Adrenal gland (tissue), 12 donors: ENCODE measurements around the gene NOSIP. TPM values are rescaled to one million over a fixed set of nuclear protein-coding genes. Genes with fewer than 3 reads are reported as not detected.

Source experiments
- DNase-seq, 7 donors: peaks; one replicate each; pipeline ENCODE4 v3.0.0-alpha.2; 2019 to 2020
- H3K27ac ChIP-seq, 5 donors: fragments of 200-600 bp; sonication (generic) in 4 of 5; 1 replicate in 3 of 5; 2 replicates in 2 of 5; pipeline versions ENCODE4 v1.5.1 to v1.8.0; 2016 to 2020; ENCODE audit warnings: mild to moderate bottlenecking in 1 of 5
- H3K27me3 ChIP-seq: fragments of 200-600 bp; 2 replicates; pipeline ENCODE4 v1.8.0; 2021
- H3K36me3 ChIP-seq, 2 donors: fragments of 200-600 bp; replicated peaks in 1 of 2; 1 replicate in 1 of 2; 2 replicates in 1 of 2; pipeline versions ENCODE4 v1.5.1 to v1.8.0; 2018 to 2022
- H3K4me1 ChIP-seq, 2 donors: fragments of 200-600 bp; replicated peaks in 1 of 2; 1 replicate in 1 of 2; 2 replicates in 1 of 2; pipeline versions ENCODE4 v1.5.1 to v1.8.0; 2018 to 2021
- H3K4me3 ChIP-seq, 4 donors: fragments of 200-600 bp; sonication (generic) in 3 of 4; one replicate each; pipeline ENCODE4 v1.5.1; 2016 to 2018
- H3K9me3 ChIP-seq, 3 donors: fragments of 200-600 bp; sonication (generic) in 1 of 3; replicated peaks in 1 of 3; 1 replicate in 2 of 3; 2 replicates in 1 of 3; pipeline versions ENCODE4 v1.5.1 to v1.8.0; 2016 to 2021
- CTCF ChIP-seq, 6 experiments: fragments of 450-650 bp in 4 of 6; fragments of 200-600 bp in 2 of 6; sonication (generic) in 1 of 6; IDR thresholded peaks; 1 replicate in 5 of 6; 2 replicates in 1 of 6; pipeline versions ENCODE4 v1.5.1 to v1.8.0; 2016 to 2021; ENCODE audit warnings: antibody characterized with exemption in 6 of 6, mild to moderate bottlenecking in 2 of 6, moderate library complexity in 1 of 6
- POLR2A ChIP-seq, 2 donors: fragments of 450-650 bp; IDR thresholded peaks; one replicate each; pipeline ENCODE4 v1.6.1; 2017; ENCODE audit warnings: antibody characterized with exemption in 2 of 2, mild to moderate bottlenecking in 2 of 2, moderate library complexity in 1 of 2
- WGBS, 4 donors: extraction: QIAGEN DNeasy Blood & Tissue Kit in 2 of 4; methylation state at CpG; one replicate each; pipeline versions ENCODE4 v1.1.5 to v1.1.7; 2013 to 2017; 5-methylcytosine and 5-hydroxymethylcytosine counted together
- intact Hi-C, 2 donors: fragments of 100-400 bp; cut with DNase I; formaldehyde crosslinking; loops; one replicate each; pipeline versions ENCODE4 v1.14.1 to v1.15.0; 2022 to 2023
- polyA plus RNA-seq, 3 donors: library from polyadenylated mRNA; stranded (reverse); fragments of 200-250 nt in 2 of 3; fragments of 350-450 nt in 1 of 3; fragmentation: Illumina TruSeq in 1 of 3; extraction: RNeasy Lipid Tissue Mini Kit (QIAGEN cat#74804) in 1 of 3; gene quantifications; one replicate each; pipeline ENCODE4 v1.2.3, GENCODE V29; 2013 to 2014
- total RNA-seq, 9 donors: library from RNA; depleted of rRNA in 4 of 9; stranded (reverse); fragments of >200 nt in 4 of 9; fragments of 120-200 nt in 1 of 9; fragmentation: NEBNext Ultra II Directional in 1 of 9; extraction: Animal tissue kit (Norgen Biotek cat#: 25700) in 1 of 9; gene quantifications; one replicate each; pipeline versions ENCODE4 v1.1.0 to v1.2.4, GENCODE V29; 2013 to 2023
- donor health status: healthy with polysubstance abuse.
- donor health status: Bipolar disorder and iron deficiency.
- donor health status: DM: yes; HTN: yes; CAD: no.
- donor health status: DM: no; HTN: no; CAD: no.
- donor health status: DM: no; HTN: no; CAD: no.
- donor health status: DM: yes; HTN: yes; CAD: no.

NOSIP gene
- total and polyA plus RNA-seq, 12 donors: 35.0 to 159 (median 64.2) TPM

GRCh38 chr19:49530708-49531107, 49.6 kb downstream of the NOSIP start:
- H3K9me3 ChIP-seq: no peaks in the 10 kb centered on the region
- TF ChIP-seq POLR2A (IDR thresholded peaks at IDR 0.05) (no peak), CTCF (IDR thresholded peaks at IDR 0.05) (no peak)
- H3K36me3 ChIP-seq: no peaks in the 10 kb centered on the region
- H3K27ac ChIP-seq: no peak overlapping the region
- peaks cover 19 to 20% of the 10 kb centered on the region in 2 donors for H3K4me1 ChIP-seq
- H3K27me3 ChIP-seq: no peaks in the 10 kb centered on the region
- intact Hi-C loops: no loop called here
- WGBS, 4 donors: 90 to 94% (median 93%) methylated on average over 3 to 7 of the region's 7 CpGs
- H3K4me3 ChIP-seq: no peak overlapping the region
- no peak for DNase-seq

GRCh38 chr19:49528211-49528771, 52.1 kb downstream of the NOSIP start:
- H3K9me3 ChIP-seq: no peaks in the 10 kb centered on the region
- intact Hi-C loops: no loop called here
- no peaks in the 10 kb centered on the region for H3K27me3 ChIP-seq
- H3K4me3 ChIP-seq: peak overlapping the region in 2 of 4 donors; percentile 23 to 55
- peak in 3 of 7 donors; percentile 31 to 53 (median 33) for DNase-seq
- peaks cover 6 to 8% of the 10 kb centered on the region in 2 donors for H3K4me1 ChIP-seq
- peak overlapping the region in 2 of 5 donors; percentile 73 to 88 for H3K27ac ChIP-seq
- H3K36me3 ChIP-seq: no peaks in the 10 kb centered on the region
- 35 to 66% (median 50%) methylated on average over 20 to 25 of the region's 25 CpGs for WGBS, 4 donors
- TF ChIP-seq POLR2A (IDR thresholded peaks at IDR 0.05) (no peak), CTCF (IDR thresholded peaks at IDR 0.05) (no peak)

- no peak overlapping the region for H3K27ac ChIP-seq
- no peak for TF ChIP-seq CTCF (IDR thresholded peaks at IDR 0.05)
- no peak for TF ChIP-seq POLR2A (IDR thresholded peaks at IDR 0.05)
- H3K4me1 ChIP-seq: peaks cover 0 to 6% of the 10 kb centered on the region in 2 donors
- 89 to 93% (median 89%) methylated on average over 13 to 22 of the region's 22 CpGs for WGBS, 4 donors
- intact Hi-C loops: no loop called here
- no peaks in the 10 kb centered on the region for H3K27me3 ChIP-seq
- H3K4me3 ChIP-seq: no peak overlapping the region
- DNase-seq: no peak
- no peaks in the 10 kb centered on the region for H3K9me3 ChIP-seq
- H3K36me3 ChIP-seq: peaks cover 0 to 8% of the 10 kb centered on the region in 2 donors
Observed at GRCh38 chr19:49524812-49525455, 55.4 kb downstream of the NOSIP start.

GRCh38 chr19:49520705-49521319, 59.5 kb downstream of the NOSIP start:
- H3K36me3 ChIP-seq: peaks cover 0 to 8% of the 10 kb centered on the region in 2 donors
- peak in 6 of 7 donors; percentile 43 to 74 (median 64) for DNase-seq
- no peak overlapping the region for H3K4me3 ChIP-seq
- no peaks in the 10 kb centered on the region for H3K4me1 ChIP-seq
- WGBS, 4 donors: 78 to 83% (median 81%) methylated on average over 13 of the region's 13 CpGs
- no peaks in the 10 kb centered on the region for H3K9me3 ChIP-seq
- no peaks in the 10 kb centered on the region for H3K27me3 ChIP-seq
- peak overlapping the region in 2 of 5 donors; percentile 52 to 77 for H3K27ac ChIP-seq
- no peak for TF ChIP-seq CTCF (IDR thresholded peaks at IDR 0.05)
- TF ChIP-seq POLR2A (IDR thresholded peaks at IDR 0.05): no peak
- intact Hi-C loops: no loop called here
